C4-2B (cell line): Measurements from ENCODE around the gene HTR7.
"Not testable (repeated sequence)": the region's sequence is repeated elsewhere in the genome, so short reads cannot be mapped to it uniquely, and the experiment has no call there.

Source experiments
- H3K27ac ChIP-seq: fragments of 450-650 bp; 2 replicates; pipeline ENCODE4 v1.5.1; 2017
- ZFX ChIP-seq: fragments of 450-650 bp; IDR thresholded peaks from 2 replicates; pipeline ENCODE4 v1.6.1; 2017
- TF ChIP-seq, protein P1 (sequence below): fragments of 450-650 bp; conservative IDR thresholded peaks from 2 replicates; pipeline ENCODE4 v1.5.1; 2017; ENCODE audit warnings: mild to moderate bottlenecking

The HTR7 gene

DNA sequence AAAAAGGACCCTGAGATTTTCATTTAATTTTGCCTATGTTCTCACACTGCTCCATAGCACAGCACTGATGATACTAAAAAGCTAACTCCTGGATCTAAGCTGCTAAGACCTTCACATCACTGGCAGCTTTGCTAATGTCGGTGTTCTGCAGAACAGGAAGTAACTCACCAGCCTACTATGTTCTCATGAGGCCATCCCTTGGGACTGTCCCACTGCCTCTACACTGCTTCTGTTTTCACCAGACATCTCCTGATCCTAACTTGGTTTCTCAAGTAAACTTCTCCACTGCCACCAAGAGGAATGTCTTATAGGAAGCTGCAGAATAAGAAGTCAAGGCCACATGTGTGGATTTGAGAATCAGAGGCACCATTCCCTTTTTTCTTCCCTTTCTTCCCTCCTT lies 15.1 kb downstream of the HTR7 start:
- no peak for TF ChIP-seq ZFX
- H3K27ac ChIP-seq, result no peak overlapping the region

- H3K27ac ChIP-seq, result no peak overlapping the region
- no peak for TF ChIP-seq ZFX
- TF ChIP-seq, protein P1, sequence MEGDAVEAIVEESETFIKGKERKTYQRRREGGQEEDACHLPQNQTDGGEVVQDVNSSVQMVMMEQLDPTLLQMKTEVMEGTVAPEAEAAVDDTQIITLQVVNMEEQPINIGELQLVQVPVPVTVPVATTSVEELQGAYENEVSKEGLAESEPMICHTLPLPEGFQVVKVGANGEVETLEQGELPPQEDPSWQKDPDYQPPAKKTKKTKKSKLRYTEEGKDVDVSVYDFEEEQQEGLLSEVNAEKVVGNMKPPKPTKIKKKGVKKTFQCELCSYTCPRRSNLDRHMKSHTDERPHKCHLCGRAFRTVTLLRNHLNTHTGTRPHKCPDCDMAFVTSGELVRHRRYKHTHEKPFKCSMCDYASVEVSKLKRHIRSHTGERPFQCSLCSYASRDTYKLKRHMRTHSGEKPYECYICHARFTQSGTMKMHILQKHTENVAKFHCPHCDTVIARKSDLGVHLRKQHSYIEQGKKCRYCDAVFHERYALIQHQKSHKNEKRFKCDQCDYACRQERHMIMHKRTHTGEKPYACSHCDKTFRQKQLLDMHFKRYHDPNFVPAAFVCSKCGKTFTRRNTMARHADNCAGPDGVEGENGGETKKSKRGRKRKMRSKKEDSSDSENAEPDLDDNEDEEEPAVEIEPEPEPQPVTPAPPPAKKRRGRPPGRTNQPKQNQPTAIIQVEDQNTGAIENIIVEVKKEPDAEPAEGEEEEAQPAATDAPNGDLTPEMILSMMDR, result no peak
Measured at GRCh38 chr10:90837486-90837885, 20.4 kb downstream of the HTR7 start.

- TF ChIP-seq, protein P1, result no peak
- TF ChIP-seq ZFX, result no peak
- no peak overlapping the region for H3K27ac ChIP-seq
Measured at GRCh38 chr10:90834326-90834725, 23.5 kb downstream of the HTR7 start.

- no peak for TF ChIP-seq ZFX
- TF ChIP-seq, protein P1, result no peak
- H3K27ac ChIP-seq, result no peak overlapping the region
Measured at GRCh38 chr10:90832111-90832510, 25.7 kb downstream of the HTR7 start.

- TF ChIP-seq, protein P1, result no peak
- no peak for TF ChIP-seq ZFX
- H3K27ac ChIP-seq, result no peak overlapping the region
Measured at GRCh38 chr10:90822508-90822907, 35.3 kb downstream of the HTR7 start.

DNA sequence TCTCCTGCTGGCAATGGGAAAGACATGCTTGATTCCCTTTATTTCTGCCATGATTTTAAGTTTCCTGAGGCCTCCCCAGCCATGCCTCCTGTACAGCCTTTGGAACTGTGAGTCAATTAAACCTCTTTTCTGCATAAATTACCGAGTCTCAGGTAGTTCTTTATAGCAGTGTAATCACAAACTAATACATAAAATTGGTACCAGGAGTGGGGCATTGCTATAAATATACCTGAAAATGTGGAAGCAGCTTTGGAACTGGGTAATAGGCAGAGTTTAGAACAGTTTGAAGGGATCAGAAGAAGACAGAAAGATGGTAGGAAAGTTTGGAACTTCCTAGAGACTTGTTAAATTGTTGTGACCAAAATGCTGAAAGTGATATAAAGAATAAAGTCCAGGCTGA lies 36.0 kb downstream of the HTR7 start:
- H3K27ac ChIP-seq, result not testable (repeated sequence)

DNA sequence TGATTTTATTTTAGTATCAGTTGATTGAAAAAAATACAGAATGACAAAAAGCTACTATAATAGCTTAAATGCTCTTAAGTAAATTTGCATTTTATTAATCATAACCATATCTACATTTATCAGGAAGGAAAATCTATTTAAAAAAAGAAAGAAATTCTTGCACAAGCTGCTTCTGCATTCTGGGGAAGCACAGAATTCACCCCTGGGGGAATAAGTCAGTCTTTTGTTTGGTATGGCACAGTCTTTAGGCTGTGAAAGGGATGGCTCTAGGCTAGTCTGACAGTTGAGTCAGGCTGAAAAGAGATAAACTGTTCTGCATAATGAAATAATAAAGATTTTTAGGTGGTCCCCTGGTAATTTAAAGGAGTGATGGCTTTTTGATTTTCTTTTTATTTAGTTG lies 37.9 kb downstream of the HTR7 start:
- TF ChIP-seq ZFX, result no peak

GRCh38 chr10:90818736-90819135 lies 39.1 kb downstream of the HTR7 start:
- H3K27ac ChIP-seq, result no peak overlapping the region
- TF ChIP-seq, protein P1, result no peak
- TF ChIP-seq ZFX, result no peak

More for the DNA sequence above, 37.9 kb downstream of the HTR7 start:
- no peak overlapping the region for H3K27ac ChIP-seq

GRCh38 chr10:90817128-90817889 lies 40.5 kb downstream of the HTR7 start:
- no peak overlapping the region for H3K27ac ChIP-seq
- TF ChIP-seq, protein P1, result no peak
- no peak for TF ChIP-seq ZFX
